GM19035 (cell line): ENCODE results near the gene ARFIP1.
"Not testable (repeated sequence)": the region's sequence is repeated elsewhere in the genome, so short reads cannot be mapped to it uniquely, and the experiment has no call there.

Experiments
- ATAC-seq: cut with Tn5 transposase; IDR thresholded peaks from one replicate; pipeline ENCODE4 v1.9.1; 2021; ENCODE audit not compliant: unreplicated experiment

The ARFIP1 gene, protein sequence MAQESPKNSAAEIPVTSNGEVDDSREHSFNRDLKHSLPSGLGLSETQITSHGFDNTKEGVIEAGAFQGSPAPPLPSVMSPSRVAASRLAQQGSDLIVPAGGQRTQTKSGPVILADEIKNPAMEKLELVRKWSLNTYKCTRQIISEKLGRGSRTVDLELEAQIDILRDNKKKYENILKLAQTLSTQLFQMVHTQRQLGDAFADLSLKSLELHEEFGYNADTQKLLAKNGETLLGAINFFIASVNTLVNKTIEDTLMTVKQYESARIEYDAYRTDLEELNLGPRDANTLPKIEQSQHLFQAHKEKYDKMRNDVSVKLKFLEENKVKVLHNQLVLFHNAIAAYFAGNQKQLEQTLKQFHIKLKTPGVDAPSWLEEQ

DNA sequence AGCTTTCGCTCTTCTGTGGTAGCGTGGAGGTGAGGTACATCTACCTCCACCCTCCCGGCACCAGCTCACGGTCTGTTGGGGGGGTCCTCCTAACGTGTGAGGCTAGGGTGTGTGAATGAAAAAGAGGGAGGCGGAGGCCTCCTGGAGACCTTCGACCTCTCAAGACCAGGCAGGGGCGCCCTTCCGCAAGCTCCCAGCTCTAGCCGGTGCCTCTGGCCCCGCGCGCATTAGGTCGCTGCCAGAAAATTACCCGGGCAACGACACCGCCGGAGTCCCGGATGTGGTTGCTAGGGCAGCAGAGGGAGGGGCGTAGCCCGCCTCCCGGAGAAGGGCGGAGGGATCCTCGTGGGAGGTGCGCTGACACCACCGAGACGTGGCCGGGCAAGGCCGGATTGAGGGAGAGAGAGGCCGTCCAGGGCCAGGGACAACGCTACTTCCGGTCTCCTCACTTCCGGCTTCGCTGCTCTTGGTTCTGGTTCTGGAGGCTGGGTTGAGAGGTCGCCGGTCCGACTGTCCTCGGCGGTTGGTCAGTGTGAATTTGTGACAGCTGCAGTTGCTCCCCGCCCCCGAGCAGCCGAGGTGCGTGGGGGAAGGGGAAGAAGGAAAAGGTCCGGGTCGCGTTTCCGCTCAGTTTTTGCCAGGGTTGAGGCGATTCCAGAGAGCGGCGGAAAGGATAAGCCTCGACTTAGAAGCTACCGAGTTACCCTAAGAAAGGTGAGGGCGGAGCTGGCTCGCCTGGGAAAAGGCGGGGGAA lies at the start of gene ARFIP1, which contains the start of gene TIGD4:
ARFIP1 (plus strand) TSS at position 442 of the 754 bp plus-strand sequence. CDS start 49,680 bp downstream, outside the sequence.
TIGD4 (minus strand) TSS at position 218 of the 754 bp plus-strand sequence. CDS start 8,726 bp downstream, outside the sequence.
- ATAC-seq: peak; percentile 96

DNA sequence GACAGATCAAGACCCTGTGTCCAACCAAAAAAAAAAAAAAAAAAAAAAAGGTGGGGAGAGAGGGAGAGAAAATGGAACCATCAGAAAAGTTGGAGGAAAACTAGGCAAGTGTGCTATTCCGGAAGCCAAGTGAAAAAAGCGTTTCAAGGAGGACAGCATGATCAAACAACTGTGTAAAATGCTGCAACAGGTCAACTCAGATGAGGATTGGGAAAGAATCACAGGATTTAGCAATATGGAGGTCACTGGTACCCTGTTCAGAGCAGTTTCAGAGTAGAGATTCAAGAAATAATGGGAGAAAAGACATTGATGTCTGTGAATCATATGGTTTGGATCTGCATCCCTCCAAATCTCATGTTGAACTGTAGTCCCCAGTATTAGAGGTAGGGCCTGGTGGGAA lies 47.8 kb upstream of the ARFIP1 start:
- no peak for ATAC-seq

DNA sequence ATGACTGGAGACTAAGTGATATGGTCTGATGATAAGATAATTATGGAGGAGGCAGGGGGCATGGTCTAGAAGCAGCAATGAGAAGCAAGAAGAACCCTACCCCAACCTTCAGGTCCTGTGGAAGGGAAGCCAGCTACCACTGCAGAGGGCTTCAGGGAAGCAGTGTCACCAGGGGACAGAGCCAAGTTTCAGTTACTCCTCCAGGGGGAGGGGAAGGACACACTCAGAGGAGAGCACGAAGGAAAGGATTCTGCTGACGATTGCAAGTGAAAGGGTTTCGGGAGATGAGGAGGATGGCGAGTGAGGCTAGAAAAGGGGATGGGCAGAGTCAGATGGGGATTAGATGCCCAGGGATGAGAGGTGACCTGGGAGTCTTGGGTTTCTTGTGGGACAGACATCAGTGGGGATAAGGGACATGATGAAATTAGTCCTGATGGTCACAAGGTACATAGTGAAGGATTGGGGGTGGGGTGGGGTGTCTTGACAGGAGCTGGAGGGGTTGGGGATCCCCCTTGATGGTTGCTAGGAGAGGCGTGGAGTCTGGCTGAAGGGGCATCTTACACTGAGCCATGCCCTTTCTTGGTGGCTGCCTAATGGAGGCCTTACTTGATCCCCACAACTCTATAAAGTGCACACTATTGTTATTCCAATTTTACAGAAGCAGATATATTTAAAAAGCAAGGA lies 45.6 kb upstream of the ARFIP1 start:
- ATAC-seq: no peak

DNA sequence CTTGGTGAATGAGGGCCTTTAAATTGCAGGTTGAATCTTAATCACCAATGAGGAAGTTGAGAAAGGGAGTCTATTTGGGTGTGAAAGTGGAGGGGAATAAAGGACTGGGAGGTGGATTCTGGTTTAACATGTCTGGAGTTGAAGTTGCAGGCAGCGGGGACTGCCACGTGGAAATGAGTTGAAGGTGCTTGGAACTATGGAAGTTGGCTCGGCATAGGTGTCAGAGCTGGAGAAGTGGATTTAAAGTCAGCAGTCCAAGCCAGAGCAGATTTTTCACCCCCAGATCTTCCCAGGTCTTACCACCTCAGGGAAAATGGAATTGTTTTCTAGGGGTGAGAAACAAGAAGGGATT lies 45.1 kb upstream of the ARFIP1 start:
- ATAC-seq: no peak

DNA sequence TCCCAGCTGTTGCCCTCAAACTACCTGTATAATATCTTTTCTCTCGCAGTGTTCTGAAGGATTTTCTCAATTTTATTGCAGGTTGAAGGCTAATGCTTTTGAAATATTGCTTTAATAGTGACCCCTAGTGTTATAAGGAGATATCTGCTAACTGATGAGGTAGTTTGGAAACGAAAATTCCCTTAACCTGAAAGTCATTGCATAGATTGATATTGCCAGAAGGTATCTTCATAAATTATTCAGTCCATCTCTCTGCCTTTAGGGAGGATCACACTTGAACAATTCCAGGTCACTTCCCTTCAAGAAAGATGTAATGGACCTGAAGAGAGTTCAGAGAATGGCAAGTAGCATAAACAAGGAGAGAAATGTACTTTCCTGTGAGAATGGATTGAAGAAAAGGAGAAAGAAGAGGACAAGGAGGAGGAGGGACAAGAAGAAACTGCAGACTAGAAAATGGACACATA lies 44.3 kb upstream of the ARFIP1 start:
- no peak for ATAC-seq

DNA sequence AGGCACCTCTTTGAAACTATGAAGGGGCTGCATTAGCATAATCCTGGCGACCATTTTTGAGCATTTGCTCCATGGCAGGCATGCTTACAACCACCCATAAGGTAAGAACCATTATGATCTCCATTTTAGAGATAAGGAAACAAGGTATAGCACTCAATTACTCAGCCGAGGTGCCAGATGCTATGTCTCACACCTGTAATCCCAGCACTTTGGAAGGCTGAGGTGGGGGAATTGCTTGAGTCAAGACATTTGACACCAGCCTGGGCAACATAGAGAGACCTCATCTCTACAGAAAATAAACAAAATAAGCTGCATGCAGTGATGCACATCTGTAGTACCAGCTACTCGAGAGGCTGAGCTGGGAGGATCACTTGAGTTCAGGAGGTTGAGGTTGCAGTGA lies 43.8 kb upstream of the ARFIP1 start:
- ATAC-seq: no peak

DNA sequence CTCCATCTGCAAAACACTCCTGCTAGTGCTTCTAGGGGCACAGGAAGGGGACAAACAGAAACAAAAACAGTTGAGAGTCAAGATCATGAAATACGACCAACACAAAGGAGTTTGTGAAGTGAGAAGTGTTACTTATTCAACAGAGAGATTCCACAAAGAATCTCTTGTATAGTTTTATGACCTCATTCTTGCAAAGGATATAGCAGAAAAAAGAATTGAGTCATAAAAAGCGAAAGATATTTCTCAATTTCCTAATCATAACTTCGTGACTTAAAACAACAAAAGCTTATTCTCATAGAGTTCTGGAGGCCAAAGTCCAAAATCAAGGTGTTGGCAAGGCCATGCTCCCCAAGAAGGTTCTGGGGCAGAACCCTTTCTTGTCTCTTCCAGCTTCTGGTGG lies 40.9 kb upstream of the ARFIP1 start:
- no peak for ATAC-seq

DNA sequence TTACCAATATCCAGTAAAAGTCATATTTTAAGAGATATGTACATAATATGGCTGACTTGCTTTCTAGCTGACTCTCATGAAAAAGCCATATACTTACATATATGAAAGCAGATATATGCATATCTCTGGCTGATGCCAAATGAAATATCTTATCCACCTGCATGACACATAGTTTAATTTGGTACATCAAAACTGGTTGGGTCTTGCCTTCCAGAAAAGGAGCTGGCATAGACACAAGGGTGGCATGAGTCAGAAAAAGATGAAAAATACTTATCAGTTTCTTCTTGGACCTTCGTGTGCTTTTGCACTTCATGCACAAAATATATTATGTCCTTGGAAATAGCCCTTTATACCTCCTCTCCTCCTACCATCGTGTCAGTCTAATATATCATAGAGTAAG lies 32.3 kb upstream of the ARFIP1 start:
- no peak for ATAC-seq

DNA sequence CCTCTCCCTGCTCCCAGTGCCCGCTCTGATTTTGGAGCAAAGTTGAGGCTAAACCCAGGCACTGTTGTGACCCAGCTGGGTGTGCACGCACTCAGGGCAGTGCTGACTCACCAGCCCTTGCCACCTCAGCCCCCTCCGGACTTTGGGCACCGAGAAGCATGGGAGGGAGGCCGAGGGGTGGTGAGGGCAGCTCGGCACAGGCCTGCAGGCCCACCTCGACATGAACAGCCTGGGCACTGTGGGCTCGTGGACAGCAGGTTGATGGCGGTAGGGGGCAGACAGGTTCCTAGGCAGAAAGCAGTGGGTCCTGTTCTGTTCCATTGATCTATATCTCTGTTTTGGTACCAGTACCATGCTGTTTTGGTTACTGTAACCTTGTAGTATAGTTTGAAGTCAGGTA lies 31.1 kb upstream of the ARFIP1 start:
- ATAC-seq: no peak

DNA sequence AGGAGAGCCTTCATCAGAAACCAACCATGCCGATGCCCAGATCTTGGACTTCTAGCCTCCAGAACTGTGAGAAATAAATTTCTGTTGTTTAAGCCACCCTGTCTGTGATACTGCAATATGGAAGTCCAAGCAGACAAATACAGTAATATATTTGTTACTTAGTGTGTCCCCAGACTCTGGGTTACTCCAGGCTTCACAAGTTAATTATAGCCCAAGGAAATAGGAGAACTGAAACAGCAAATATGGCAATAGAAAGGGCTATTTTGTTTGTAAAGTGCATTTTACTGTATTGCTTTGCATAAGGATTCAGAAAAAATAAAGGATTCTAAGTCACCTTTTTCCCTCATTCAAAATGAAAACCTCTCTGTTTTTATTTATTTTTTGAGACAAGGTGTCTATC lies 16.0 kb upstream of the ARFIP1 start:
- ATAC-seq: no peak

DNA sequence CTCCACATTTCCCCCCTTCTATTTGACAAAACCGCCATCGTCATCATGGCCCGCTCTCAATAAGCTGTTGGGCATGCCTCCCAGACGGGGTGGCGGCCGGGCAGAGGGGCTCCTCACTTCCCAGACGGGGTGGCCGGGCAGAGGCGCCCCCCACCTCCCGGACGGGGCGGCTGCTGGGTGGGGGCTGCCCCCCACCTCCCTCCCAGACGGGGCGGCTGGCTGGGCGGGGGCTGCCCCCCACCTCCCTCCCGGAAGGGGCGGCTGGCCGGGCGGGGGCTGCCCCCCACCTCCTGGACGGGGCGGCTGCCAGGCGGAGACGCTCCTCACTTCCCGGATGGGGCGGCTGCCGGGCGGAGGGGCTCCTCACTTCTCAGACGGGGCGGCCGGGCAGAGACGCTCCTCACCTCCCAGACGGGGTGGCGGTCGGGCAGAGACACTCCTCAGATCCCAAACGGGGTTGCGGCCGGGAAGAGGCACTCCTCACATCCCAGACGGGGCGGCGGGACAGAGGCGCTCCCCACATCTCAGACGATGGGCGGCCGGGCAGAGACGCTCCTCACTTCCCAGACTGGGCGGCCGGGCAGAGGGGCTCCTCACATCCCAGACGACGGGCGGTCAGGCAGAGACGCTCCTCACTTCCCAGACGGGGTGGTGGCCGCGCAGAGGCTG lies 14.6 kb upstream of the ARFIP1 start:
- ATAC-seq: not testable (repeated sequence)

DNA sequence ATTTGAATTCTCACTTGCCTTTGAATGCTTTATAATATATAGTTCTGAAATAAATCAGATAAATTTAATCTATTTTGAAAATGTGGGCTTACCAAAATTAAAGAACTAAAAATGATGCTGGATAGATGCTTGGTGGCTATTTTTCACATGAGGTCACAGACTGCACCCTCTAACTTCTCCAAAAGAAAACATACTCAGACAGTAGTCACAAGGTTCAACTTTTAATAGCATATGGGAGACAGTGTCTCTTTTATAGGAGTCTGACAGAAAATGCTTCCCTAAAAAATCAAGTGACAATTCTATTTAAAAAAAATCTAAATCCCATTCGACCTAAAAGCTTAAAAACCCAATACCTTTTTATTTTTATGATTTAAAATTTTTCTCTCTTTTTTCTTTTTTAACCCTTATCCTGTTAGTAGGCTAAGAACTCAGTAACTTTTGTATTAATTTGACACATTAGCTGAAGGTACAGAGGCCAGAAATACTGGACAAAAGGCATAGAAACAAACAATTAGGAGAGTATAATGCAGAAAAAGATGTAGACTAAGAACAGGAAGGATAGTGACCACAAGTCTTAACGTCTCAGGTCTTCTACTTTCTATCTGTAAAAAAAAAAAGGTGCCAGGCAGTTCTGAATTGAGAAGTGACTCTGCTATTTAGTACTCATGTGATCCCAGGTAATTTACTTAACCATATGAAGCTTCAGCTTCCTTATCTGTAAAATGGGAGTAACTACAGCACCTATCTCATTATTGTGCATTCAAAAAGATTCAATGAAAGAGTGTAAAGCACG lies 7.8 kb upstream of the ARFIP1 start:
- ATAC-seq: peak; percentile 86

DNA sequence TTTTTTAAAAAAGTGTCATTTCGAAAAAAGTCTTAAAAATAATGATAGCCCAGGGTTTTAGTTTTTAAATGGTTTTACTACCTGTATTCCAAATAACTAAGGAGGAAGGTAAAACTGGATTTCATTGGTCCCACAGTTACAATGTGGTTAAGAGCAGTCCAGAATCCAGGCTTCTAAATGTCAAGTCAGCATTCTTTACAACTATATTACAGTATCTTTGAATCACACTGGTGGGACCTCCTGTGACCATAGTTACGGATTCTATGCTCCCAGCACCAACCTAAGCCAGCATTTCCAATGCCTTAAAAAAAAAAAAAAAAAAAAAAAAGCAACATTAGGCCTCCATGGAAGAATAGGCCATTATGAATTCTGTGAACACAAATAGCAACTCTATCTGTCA lies 6.4 kb upstream of the ARFIP1 start:
- ATAC-seq: no peak

DNA sequence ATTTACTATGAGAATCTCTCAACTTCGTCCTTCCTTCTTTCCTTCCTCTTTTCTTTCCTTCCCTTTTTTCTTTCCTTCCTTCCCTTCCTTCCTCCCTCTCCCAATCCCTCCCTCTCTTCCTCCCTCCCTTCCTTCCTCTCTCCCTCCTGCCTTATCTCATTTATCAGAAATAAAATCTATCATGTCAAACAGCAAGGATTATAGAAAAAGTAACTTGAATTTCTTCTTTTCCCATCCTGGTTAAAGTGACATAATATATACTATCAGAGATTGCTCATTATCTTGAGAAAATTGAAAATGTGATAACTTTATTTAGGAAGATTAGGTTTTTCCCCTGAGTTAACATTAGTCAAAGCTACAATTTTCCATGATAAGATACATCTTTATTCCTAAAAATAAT lies 5.8 kb upstream of the ARFIP1 start:
- ATAC-seq: no peak

DNA sequence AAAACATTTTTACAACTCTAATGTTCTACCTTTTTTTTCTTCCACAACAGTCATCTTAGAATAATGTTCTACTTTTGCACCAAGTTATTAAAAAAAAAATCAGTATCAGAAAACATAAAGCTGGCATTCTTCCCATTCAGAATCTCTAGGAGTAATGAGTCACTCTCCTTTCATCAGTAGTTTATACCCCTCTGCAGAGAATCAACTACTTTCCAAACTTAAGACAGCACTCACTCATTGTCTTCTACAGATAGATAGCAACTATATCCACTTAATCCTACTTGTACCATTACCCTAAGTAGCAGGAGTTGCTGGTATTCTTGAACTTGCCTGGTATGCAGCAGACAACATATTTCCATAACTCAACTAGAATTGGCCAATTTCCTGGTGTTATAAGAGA lies 3.4 kb upstream of the ARFIP1 start:
- no peak for ATAC-seq

DNA sequence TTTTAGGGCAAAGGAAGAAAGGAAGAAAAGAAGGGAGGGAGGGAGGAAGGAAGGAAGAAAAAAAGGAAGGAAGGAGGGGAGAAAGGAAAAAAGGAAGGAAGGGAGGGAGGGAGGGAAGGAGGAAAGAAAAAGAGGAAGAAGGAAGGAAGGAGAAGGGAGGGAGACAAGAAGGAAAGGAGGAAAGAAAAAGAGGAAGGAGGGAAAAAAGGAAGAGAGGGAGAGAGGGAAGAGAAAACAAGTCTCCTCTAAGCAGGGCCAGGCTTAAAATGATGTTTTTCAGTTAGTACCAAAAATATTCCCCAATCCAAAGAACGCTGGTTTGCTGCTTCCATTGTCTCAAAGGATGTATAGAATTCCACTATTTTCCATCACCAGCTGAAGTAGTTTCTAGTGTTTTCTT lies 2.3 kb upstream of the ARFIP1 start:
- ATAC-seq: no peak

DNA sequence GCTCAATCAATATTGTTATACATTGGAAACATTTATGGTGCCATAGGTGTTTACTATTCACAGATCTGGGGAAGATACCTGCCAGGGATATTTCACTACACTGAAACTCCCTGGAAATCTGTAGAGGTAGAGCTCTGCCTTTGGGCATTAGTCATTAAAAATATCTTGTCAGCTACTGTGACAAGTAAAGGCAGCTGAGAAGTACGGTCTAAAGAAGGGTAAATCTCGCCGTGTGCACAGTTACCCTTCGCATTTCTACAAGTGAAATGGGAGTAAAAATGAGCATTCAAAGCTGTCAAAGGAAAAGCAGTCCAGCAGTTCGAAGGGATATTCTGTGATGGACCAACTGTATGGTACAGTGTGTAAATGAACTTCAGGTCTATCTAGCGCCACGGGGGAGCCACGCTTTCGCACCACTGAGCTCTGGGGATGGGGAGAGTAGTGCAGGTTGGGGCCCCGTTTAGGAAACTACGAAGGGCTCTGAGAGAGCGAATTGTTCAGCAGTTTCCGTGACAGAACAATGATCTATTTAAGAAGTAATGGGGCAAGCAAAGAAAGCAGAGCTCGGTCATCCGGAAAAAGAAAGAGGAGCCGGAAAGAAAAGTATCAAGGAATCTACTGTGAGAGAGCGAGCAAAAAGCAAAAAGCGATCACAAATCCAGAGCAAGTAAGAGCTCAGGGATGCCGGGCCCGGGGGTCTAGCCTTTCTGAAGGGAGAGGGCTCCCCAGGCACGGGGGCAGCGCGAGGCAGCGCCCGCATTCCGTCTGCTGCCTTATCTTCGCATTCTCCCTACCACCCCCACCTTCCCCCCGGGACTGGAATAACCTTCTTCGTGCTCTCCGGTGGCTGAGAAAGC lies 870 bp upstream of the ARFIP1 start:
- no peak for ATAC-seq

DNA sequence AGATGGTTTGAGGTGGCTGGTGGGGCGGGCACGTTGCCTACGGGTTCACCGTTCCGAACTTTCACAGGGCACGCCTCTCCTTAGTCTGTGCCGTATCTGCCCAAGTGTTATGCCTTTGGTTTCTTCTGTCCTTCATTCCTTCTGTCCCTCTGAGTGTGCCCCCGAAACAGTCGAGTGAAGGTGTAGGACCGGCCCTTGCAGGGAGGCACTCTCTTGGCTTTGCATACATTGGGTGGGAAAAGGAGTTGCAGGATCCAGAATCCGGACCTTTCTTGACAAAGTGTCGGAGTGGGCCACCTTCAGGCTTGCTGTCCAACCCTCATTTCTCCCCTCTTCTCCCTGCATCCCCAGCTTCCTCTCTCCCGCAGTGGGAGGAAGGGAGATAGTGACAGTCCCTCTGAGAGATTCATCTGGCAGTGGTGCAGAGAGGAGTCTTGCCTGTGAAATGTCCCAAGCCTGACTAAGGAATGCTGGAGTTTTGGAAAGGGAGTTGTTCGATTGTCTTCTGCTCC lies 569 bp downstream of the ARFIP1 start:
- ATAC-seq: peak; percentile 31
